ENCODE measurements around the gene TPRG1L.

Gene TPRG1L

GRCh38 chr1:3651026-3651929 lies 26.5 kb downstream of the TPRG1L start:
- TF ChIP-seq GATA2 (IDR thresholded peaks at IDR 0.05; ENCODE audit: low read depth, low read length), result no peak
- no peak for TF ChIP-seq GATA3 (IDR thresholded peaks at IDR 0.05; ENCODE audit: low read depth, low read length)

DNA sequence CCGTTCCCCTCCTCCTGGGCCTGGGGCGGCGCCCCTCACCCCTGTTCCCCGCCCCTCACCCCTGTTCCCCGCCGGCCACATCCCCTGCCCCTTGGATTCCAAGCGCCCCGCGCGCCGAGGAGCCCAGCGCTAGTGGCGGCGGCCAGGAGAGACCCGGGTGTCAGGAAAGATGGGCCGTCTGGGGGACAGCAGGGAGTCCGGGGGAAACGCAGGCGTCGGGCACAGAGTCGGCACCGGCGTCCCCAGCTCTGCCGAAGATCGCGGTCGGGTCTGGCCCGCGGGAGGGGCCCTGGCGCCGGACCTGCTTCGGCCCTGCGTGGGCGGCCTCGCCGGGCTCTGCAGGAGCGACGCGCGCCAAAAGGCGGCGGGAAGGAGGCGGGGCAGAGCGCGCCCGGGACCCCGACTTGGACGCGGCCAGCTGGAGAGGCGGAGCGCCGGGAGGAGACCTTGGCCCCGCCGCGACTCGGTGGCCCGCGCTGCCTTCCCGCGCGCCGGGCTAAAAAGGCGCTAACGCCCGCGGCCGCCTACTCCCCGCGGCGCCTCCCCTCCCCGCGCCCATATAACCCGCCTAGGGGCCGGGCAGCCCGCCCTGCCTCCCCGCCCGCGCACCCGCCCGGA lies 27.2 kb downstream of the TPRG1L start, which contains the start of gene TP73:
Gene TP73 (plus strand): TSS at position 587 of the 618 bp plus-strand sequence. CDS start 29,850 bp downstream, outside the sequence.
- no peak for TF ChIP-seq GATA2 (IDR thresholded peaks at IDR 0.05; ENCODE audit: low read depth, low read length)
- no peak for TF ChIP-seq GATA3 (IDR thresholded peaks at IDR 0.05; ENCODE audit: low read depth, low read length)

DNA sequence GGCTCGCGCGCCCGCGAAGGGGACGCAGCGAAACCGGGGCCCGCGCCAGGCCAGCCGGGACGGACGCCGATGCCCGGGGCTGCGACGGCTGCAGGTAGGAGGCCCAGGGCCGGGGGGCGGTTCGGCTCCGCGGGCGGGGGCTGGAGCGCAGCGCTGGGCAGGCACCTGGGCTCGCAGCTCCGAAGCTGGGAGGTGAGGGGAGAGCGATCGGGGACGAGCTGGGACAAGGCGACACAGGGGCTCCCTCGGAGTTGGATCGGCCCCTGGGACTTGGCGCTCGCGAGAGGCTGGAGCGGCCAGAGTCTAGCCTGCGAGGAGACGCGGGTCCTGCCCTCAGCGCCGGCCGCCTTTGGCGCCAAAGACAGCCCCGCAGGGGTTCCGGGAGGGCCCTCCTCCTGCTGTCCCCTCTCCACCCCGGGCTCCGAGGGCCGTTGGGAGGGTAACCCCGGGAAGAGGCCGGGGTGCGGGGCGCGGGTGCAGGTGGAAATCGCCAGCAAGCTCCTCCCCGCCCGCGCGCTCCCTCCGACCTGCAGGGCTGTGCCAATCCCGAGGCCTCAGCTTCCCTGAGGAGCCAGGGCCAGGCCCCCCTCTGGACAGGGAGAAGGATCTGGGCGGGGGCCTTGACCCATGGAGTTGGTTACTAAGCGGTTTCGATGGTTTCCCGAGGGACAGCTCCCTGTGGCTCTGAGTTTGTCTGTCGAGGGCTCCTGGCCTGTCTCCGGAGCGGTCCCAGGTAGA lies 27.9 kb downstream of the TPRG1L start:
- no peak for TF ChIP-seq GATA2 (IDR thresholded peaks at IDR 0.05; ENCODE audit: low read depth, low read length)
- TF ChIP-seq GATA3 (IDR thresholded peaks at IDR 0.05; ENCODE audit: low read depth, low read length), result no peak

DNA sequence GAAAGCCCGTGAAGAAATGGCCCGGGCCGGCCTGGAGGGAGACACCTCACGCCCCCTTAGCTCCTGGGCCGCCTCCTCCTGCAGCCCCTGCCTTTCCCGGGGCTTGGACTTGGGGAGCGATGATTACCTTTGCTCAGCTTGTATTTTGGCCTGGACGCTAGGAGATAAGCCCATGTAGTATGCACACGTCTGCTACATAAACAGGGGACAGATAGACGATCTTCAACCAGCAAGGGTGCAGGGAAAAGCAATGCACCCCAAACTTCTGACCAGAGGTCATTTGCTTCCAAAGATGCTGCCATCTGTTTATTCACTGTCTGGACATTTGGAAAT lies 28.4 kb downstream of the TPRG1L start:
- TF ChIP-seq GATA3 (IDR thresholded peaks at IDR 0.05; ENCODE audit: low read depth, low read length) (no peak), GATA2 (IDR thresholded peaks at IDR 0.05; ENCODE audit: low read depth, low read length) (no peak)

- TF ChIP-seq GATA3 (IDR thresholded peaks at IDR 0.05; ENCODE audit: low read depth, low read length) (no peak), GATA2 (IDR thresholded peaks at IDR 0.05; ENCODE audit: low read depth, low read length) (no peak)
These were observed 29.9 kb downstream of the TPRG1L start for GRCh38 chr1:3654549-3655281.

- no peak for TF ChIP-seq GATA3 (IDR thresholded peaks at IDR 0.05; ENCODE audit: low read depth, low read length)
These were observed 31.8 kb downstream of the TPRG1L start for GRCh38 chr1:3656450-3657095.

- TF ChIP-seq GATA3 (IDR thresholded peaks at IDR 0.05; ENCODE audit: low read depth, low read length) (no peak), GATA2 (IDR thresholded peaks at IDR 0.05; ENCODE audit: low read depth, low read length) (no peak)
These were observed 32.3 kb downstream of the TPRG1L start for GRCh38 chr1:3657096-3657475.

DNA sequence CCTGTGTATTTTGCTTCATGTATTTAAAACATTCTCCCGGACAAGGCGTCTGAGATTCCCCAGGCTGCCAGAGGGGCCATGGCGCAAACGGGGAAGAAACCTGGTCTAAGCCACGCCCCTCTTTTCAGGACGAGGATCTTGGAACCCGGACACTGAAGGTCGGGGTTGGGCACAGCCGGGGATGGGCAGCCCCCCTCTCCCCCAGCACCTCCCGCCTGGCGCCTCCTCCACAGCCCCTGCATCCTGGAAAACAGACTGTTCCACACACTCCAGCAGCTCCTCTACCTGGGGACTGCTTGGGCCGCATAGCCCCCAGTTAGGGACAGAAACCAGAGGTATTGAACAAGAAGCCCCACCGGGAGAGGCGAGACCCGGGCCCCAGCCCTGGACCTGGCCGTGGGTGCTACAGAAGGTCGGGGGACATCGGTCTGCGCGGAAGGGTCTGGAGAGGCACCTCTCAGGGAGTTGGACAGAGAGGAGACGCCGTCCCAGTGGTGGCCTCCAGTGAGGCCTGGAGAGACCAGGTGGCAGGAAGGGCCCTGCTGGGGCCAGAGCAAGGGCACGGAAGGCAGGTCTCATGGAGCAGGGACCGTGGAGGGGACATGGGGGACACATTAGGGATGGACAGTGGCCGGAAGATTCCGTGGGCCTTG lies 32.9 kb downstream of the TPRG1L start:
- TF ChIP-seq GATA3 (IDR thresholded peaks at IDR 0.05; ENCODE audit: low read depth, low read length) (no peak), GATA2 (IDR thresholded peaks at IDR 0.05; ENCODE audit: low read depth, low read length) (no peak)

DNA sequence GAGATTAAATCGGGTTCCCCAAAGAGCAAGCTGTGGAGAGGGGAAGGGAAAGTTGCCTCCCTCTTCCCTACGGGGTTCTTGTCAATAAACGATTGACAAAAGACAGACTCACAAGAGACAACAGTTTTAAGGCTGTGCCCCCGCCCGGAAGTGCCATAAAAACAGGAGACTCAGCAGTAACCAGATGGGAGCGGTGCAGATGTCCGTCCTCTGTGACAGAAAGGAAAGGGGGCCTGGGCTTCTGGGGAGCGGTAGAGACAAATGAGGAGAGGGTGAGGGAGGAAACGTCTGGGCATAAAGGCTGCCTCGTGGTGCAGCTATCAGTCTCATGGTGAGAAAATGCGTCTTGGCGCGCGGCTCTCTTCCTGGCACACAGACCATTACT lies 33.4 kb downstream of the TPRG1L start:
- TF ChIP-seq GATA3 (IDR thresholded peaks at IDR 0.05; ENCODE audit: low read depth, low read length), result no peak
- no peak for TF ChIP-seq GATA2 (IDR thresholded peaks at IDR 0.05; ENCODE audit: low read depth, low read length)

DNA sequence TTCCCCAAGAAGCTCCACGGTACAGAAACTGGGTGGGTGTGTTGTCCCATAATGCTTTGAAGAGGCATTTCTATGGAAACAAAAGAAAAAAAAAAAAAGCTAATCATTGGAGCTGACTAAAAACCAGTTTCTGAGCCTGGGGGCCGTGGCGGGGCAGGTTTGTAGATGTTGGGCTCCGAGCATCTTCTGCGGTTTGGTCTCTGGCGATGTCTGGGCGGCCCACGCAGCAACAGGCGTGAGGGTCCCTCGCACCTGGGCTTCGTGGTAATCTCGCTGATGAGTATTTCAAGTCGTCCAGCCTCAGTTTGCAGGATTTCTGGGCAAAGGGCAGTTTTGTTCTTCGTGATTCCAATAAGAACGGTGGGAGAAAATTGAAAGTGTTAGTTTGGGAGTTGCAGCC lies 34.3 kb downstream of the TPRG1L start:
- TF ChIP-seq GATA2 (IDR thresholded peaks at IDR 0.05; ENCODE audit: low read depth, low read length), result no peak
- TF ChIP-seq GATA3 (IDR thresholded peaks at IDR 0.05; ENCODE audit: low read depth, low read length), result no peak

DNA sequence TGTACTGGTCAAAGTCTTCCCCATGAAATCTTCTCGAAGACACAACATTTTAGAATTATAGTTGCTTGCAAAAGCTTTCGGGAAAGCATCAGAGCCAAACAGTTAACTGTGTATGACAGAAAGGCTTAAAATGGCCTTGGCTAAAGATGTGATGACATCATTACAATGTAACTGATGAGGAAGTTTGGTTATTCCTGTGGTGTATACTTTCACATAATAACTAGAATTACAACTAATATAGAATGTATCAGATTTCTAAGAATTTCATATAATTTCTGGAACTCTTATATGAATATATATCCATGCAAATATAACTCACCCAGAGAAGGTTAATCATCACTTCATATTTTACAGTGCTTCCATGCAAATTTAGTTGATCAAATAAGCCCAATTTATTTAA lies 35.9 kb downstream of the TPRG1L start:
- TF ChIP-seq GATA2 (IDR thresholded peaks at IDR 0.05; ENCODE audit: low read depth, low read length) (no peak), GATA3 (IDR thresholded peaks at IDR 0.05; ENCODE audit: low read depth, low read length) (no peak)

- no peak for TF ChIP-seq GATA2 (IDR thresholded peaks at IDR 0.05; ENCODE audit: low read depth, low read length)
- no peak for TF ChIP-seq GATA3 (IDR thresholded peaks at IDR 0.05; ENCODE audit: low read depth, low read length)
These were observed 36.8 kb downstream of the TPRG1L start for GRCh38 chr1:3661631-3662030.

DNA sequence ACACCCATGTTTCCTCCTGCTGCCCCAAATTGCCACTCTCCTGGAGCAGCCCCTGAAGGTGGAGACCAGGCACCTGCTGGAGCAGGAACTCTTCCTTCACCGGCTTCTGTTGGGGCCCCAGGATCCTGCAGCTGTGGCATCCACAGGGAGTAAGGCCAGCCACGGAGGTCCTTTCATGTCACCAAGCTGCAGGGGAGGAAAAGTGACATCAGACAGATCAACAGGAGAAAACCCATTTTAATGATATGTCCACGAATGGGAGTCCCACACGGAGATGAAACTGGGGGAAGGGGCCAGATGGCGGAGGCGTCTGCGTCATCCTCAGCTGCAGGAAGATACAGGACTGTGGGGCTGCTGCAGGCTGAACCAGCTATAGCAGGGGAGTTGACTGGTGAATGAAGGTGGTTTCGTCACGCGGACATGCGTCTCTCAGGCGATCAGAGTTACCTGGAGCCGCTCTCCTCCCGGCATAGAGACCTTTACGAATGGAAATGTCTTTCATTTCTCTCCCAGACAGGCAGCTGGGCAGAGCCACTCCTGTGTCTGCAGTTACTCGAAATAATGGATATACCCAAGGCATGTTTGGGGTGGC lies 37.4 kb downstream of the TPRG1L start:
- no peak for TF ChIP-seq GATA2 (IDR thresholded peaks at IDR 0.05; ENCODE audit: low read depth, low read length)
- no peak for TF ChIP-seq GATA3 (IDR thresholded peaks at IDR 0.05; ENCODE audit: low read depth, low read length)

Measured in SH-SY5Y (cell line).